ENCODE results near the gene HIPK2. TPM values are rescaled to one million over a fixed set of nuclear protein-coding genes. Genes with fewer than 3 reads are reported as not detected.

HIPK2 gene
- total and polyA plus RNA-seq, 2 experiments from 2014 or later: 7.3 to 16.9 TPM

DNA sequence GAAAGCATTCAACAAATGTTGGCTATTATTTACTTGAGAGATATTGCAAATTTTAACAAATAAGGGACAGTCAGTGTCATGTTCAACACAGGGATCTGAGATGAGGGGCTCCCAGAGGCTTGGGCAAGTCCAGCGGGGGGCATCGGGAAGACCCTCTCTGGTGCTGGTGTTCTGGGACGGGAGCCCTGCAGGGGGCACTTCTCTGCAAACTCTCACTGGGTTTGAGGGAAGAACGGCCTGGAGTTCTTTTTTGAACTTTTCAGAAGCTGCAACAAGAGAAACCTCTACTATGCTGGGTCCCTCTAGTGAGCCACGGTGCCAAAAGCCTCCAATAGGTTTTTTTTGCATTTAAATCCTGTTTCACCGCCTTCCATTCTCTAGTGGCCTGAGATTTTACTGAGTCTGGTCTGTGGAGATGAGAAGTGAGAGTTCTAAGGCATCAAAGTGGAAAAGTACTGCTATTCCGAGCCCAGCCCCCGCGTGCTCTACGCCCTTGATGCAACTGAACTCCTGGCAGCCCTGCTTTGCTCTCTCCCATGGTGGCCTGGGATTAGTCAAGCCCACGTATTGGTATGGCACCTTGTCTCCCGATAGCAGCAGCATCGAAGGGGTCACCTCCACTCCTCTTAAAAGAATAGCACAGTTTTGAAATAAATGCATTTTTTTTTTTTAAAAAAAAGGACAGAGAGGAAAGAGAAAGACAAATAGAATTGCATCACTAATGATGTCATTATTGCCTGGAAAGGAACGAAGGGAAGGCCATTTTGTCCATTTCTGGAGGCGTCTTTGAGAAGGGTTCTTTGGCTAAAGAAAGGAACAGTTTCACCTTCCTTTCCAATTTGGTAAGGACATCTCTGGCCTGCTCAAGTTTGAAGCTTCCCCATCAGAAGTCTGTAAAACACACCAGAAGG is 210.8 kb downstream of the HIPK2 start (continued):
- TF ChIP-seq, protein P1, sequence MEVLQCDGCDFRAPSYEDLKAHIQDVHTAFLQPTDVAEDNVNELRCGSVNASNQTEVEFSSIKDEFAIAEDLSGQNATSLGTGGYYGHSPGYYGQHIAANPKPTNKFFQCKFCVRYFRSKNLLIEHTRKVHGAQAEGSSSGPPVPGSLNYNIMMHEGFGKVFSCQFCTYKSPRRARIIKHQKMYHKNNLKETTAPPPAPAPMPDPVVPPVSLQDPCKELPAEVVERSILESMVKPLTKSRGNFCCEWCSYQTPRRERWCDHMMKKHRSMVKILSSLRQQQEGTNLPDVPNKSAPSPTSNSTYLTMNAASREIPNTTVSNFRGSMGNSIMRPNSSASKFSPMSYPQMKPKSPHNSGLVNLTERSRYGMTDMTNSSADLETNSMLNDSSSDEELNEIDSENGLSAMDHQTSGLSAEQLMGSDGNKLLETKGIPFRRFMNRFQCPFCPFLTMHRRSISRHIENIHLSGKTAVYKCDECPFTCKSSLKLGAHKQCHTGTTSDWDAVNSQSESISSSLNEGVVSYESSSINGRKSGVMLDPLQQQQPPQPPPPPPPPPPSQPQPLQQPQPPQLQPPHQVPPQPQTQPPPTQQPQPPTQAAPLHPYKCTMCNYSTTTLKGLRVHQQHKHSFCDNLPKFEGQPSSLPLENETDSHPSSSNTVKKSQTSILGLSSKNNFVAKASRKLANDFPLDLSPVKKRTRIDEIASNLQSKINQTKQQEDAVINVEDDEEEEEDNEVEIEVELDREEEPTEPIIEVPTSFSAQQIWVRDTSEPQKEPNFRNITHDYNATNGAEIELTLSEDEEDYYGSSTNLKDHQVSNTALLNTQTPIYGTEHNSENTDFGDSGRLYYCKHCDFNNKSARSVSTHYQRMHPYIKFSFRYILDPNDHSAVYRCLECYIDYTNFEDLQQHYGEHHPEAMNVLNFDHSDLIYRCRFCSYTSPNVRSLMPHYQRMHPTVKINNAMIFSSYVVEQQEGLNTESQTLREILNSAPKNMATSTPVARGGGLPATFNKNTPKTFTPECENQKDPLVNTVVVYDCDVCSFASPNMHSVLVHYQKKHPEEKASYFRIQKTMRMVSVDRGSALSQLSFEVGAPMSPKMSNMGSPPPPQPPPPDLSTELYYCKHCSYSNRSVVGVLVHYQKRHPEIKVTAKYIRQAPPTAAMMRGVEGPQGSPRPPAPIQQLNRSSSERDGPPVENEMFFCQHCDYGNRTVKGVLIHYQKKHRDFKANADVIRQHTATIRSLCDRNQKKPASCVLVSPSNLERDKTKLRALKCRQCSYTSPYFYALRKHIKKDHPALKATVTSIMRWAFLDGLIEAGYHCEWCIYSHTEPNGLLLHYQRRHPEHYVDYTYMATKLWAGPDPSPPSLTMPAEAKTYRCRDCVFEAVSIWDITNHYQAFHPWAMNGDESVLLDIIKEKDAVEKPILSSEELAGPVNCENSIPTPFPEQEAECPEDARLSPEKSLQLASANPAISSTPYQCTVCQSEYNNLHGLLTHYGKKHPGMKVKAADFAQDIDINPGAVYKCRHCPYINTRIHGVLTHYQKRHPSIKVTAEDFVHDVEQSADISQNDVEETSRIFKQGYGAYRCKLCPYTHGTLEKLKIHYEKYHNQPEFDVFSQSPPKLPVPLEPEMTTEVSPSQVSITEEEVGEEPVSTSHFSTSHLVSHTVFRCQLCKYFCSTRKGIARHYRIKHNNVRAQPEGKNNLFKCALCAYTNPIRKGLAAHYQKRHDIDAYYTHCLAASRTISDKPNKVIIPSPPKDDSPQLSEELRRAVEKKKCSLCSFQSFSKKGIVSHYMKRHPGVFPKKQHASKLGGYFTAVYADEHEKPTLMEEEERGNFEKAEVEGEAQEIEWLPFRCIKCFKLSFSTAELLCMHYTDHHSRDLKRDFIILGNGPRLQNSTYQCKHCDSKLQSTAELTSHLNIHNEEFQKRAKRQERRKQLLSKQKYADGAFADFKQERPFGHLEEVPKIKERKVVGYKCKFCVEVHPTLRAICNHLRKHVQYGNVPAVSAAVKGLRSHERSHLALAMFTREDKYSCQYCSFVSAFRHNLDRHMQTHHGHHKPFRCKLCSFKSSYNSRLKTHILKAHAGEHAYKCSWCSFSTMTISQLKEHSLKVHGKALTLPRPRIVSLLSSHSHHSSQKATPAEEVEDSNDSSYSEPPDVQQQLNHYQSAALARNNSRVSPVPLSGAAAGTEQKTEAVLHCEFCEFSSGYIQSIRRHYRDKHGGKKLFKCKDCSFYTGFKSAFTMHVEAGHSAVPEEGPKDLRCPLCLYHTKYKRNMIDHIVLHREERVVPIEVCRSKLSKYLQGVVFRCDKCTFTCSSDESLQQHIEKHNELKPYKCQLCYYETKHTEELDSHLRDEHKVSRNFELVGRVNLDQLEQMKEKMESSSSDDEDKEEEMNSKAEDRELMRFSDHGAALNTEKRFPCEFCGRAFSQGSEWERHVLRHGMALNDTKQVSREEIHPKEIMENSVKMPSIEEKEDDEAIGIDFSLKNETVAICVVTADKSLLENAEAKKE (CRISPR knock-in tag; IDR thresholded peaks at IDR 0.05): no peak

DNA sequence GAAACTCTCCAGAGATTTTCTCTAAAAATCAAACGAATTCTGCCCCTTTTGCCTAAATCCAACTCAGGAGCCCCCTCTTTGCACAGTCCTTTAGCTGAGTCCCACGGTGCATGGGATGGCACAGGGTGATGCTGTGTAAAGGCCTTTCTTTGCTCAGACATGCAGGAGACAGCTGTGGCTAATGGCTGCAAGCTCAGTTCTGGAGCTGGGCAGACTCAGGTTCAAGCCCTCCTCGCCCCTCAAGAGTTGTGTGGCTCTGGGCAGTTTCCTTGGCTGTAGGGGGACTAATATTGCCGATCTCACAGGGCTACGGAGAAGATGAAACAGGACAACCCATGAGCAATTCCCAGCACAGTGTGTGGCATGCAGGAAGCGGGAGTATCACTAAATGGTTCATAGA is 211.7 kb downstream of the HIPK2 start:
- Histone ChIP-seq H3F3A (replicated peaks; ENCODE audit: low read depth) (no peaks in the 10 kb centered on the region), H3K27me3 (ENCODE audit: insufficient read depth) (no peaks in the 10 kb centered on the region), H3K79me2 (replicated peaks; ENCODE audit: insufficient read depth) (no peaks in the 10 kb centered on the region), H4K20me1 (replicated peaks; ENCODE audit: insufficient read depth) (no peaks in the 10 kb centered on the region), H3K36me3 (ENCODE audit: insufficient read depth) (no peaks in the 10 kb centered on the region), H3K27ac (ENCODE audit: low read depth) (no peak overlapping the region), H3K4me1 (ENCODE audit: insufficient read depth) (peaks cover 15% of the 10 kb centered on the region), H3K4me3 (no peak overlapping the region), H3K9me2 (ENCODE audit: insufficient read depth) (no peaks in the 10 kb centered on the region), H3K4me2 (no peak overlapping the region), H2AFZ (no peak overlapping the region)
- Mint-ChIP-seq H3K4me3 (no peak overlapping the region), H3K9me3 (no peaks in the 10 kb centered on the region; the same call in 2 of the 3 replicates), H3K27me3 (ENCODE audit: insufficient read depth, low read depth, poor library complexity) (no peaks in the 10 kb centered on the region), H3K27ac (no peak overlapping the region), H3K36me3 (ENCODE audit: low read depth) (no peaks in the 10 kb centered on the region), H3K4me1 (peaks cover 22% of the 10 kb centered on the region)
- peak; percentile 25; the same call in 2 of the 3 replicates for ATAC-seq
- DNase-seq (ENCODE audit: low spot score): no peak
- TF ChIP-seq NANOG (IDR thresholded peaks at IDR 0.05; ENCODE audit: borderline replicate concordance): no peak
- no peak for TF ChIP-seq EZH2 (IDR thresholded peaks at IDR 0.05; ENCODE audit: low read depth, unreplicated experiment)
- TF ChIP-seq EZH2phosphoT487 (IDR thresholded peaks at IDR 0.05; ENCODE audit: unreplicated experiment): no peak
- TF ChIP-seq, protein P2, sequence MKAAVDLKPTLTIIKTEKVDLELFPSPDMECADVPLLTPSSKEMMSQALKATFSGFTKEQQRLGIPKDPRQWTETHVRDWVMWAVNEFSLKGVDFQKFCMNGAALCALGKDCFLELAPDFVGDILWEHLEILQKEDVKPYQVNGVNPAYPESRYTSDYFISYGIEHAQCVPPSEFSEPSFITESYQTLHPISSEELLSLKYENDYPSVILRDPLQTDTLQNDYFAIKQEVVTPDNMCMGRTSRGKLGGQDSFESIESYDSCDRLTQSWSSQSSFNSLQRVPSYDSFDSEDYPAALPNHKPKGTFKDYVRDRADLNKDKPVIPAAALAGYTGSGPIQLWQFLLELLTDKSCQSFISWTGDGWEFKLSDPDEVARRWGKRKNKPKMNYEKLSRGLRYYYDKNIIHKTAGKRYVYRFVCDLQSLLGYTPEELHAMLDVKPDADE (IDR thresholded peaks at IDR 0.05): no peak
- no peak for TF ChIP-seq POLR2AphosphoS5 (IDR thresholded peaks at IDR 0.05; ENCODE audit: low read depth)
- TF ChIP-seq, protein P3, sequence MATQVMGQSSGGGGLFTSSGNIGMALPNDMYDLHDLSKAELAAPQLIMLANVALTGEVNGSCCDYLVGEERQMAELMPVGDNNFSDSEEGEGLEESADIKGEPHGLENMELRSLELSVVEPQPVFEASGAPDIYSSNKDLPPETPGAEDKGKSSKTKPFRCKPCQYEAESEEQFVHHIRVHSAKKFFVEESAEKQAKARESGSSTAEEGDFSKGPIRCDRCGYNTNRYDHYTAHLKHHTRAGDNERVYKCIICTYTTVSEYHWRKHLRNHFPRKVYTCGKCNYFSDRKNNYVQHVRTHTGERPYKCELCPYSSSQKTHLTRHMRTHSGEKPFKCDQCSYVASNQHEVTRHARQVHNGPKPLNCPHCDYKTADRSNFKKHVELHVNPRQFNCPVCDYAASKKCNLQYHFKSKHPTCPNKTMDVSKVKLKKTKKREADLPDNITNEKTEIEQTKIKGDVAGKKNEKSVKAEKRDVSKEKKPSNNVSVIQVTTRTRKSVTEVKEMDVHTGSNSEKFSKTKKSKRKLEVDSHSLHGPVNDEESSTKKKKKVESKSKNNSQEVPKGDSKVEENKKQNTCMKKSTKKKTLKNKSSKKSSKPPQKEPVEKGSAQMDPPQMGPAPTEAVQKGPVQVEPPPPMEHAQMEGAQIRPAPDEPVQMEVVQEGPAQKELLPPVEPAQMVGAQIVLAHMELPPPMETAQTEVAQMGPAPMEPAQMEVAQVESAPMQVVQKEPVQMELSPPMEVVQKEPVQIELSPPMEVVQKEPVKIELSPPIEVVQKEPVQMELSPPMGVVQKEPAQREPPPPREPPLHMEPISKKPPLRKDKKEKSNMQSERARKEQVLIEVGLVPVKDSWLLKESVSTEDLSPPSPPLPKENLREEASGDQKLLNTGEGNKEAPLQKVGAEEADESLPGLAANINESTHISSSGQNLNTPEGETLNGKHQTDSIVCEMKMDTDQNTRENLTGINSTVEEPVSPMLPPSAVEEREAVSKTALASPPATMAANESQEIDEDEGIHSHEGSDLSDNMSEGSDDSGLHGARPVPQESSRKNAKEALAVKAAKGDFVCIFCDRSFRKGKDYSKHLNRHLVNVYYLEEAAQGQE (IDR thresholded peaks at IDR 0.05; ENCODE audit: unreplicated experiment): no peak

Data from GM23338 (cell line).